HG03442 (cell line): ENCODE measurements around the gene C13orf46.

Experiments
- ATAC-seq: cut with Tn5 transposase; IDR thresholded peaks from one replicate; pipeline ENCODE4 v1.9.1; 2021; ENCODE audit warnings: mild to moderate bottlenecking, moderate library complexity; ENCODE audit not compliant: unreplicated experiment

C13orf46 gene

GRCh38 chr13:113927661-113928581 is 46.0 kb downstream of the C13orf46 start:
- no peak for ATAC-seq

- ATAC-seq, result no peak
These were observed 46.8 kb downstream of the C13orf46 start for GRCh38 chr13:113926951-113927660.

DNA sequence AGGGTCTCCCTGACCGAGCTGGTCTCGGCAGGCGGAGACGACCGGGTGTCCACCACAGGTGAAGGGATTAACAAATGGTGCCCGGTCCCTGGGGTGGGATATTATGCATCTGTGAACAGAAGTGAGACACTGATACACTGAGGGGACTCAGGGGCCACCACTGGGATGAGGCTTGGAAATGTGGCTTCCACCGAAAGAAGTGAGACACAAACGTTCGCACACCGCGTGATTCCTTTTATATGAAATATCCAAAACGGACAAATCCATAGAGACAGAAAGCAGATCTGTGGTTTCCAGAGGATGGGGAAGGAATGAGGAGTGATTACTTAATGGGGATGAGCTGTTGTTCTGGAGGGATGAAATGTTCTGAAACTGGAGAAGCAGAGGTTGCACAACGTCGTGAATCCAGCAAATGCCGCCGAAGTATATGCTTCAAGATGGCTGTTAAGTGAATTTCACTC is 47.5 kb downstream of the C13orf46 start:
- no peak for ATAC-seq

- ATAC-seq, result no peak
These were observed 49.5 kb downstream of the C13orf46 start for GRCh38 chr13:113924184-113924901.

- ATAC-seq, result no peak
These were observed 50.4 kb downstream of the C13orf46 start for GRCh38 chr13:113923376-113924063.

DNA sequence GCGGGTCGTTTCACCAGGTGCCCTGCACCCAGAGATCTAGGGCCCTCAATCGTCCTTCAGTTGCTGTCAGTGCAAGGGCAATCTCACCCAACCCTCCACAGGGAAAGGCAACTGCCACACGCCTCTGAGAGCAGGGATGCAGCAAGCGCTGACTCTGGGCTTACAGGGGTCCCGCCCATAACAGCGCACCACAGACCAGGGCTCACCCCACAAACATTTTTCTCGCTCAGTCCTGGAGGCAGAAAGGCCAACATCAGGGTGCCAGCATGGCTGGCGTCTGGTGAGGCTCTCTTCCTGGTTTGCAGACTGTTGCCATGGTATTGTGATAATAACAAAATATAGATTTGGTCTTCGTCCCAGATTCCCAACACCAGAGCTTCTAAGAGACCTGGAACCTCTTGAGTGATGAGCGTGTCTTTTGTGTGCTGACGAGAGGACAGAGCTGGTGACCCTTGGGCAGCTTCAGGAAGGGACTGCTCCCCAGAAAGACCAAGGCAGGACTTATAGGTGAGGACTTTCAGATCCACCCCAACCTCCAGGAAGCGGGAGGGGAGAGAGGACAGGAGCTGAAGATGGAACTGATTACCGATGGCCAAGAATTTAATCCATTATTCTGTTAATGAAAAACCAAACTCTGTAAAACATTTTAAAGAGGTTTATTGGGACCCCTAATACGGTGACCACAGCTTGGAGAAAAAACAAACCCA is 51.3 kb downstream of the C13orf46 start:
- no peak for ATAC-seq

- no peak for ATAC-seq
These were observed 52.1 kb downstream of the C13orf46 start for GRCh38 chr13:113921763-113922162.

- no peak for ATAC-seq
These were observed 53.1 kb downstream of the C13orf46 start for GRCh38 chr13:113920606-113921286.

GRCh38 chr13:113919761-113920559 is 53.9 kb downstream of the C13orf46 start:
- ATAC-seq, result no peak

GRCh38 chr13:113918981-113919701 is 54.7 kb downstream of the C13orf46 start:
- ATAC-seq, result no peak

GRCh38 chr13:113918580-113918979 is 55.3 kb downstream of the C13orf46 start:
- ATAC-seq, result no peak

- ATAC-seq, result no peak
These were observed 56.1 kb downstream of the C13orf46 start for GRCh38 chr13:113917594-113918371.

GRCh38 chr13:113917096-113917495 is 56.8 kb downstream of the C13orf46 start:
- no peak for ATAC-seq

GRCh38 chr13:113916330-113916815 is 57.5 kb downstream of the C13orf46 start:
- no peak for ATAC-seq

DNA sequence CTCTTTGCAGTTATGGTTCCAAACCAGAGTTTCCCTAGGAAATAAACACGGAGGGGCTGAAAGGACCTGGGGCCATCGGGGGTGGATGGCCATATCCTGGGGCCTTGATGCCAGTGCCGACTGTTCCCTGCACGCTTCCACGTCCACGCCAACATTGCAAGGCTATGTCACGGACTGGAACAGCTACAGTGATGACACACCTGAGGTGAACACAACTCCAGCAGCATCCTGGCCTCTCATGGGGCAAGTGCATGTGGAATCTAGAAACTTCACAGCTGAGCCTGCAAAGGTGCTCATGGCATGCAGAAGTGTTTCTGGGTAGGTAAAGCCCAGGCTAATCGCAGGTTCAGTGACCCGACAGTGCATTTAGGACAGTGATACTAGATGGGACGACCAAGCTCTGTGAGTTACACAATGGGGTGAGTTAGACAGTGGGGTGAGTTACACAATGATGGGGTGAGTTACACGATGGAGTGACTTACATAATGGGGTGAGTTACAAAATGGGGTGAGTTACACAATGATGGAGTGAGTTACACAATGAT is 58.0 kb downstream of the C13orf46 start:
- no peak for ATAC-seq

DNA sequence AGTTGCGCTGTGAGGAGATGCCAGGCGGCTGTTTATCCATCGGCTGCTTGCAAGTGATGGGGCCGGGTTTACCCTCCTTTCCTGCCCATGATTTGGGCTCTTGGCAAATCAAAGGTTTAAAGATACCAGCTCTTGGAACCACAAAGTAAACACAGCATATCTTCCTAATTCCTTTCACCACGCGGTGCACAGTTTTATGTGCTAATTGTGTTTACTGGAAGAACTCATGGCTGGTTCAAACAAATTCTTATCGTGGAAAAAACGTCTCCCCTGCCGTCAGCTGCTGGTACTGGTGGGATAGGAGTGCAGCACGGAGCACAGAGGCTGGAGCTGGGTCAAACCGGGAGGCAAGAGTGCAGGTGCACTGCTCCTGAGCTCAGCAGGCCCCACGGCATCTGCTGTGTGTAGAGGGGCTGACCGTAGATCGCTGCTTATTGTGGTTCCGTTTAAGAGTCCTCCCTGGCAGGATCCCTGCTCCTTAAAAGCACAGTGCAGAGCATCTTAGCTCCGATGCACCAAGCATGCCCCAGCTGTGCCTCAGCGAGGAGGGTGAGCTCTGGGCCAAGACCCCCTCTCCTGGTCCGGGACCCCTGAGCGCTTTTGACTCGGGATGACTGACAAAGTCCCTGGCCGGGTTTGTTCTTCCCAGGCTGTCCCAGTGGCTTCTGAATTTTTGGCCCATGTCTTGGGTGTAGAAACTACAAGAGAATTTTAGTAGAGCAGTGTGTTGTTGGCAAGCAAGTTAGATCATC is 58.7 kb downstream of the C13orf46 start:
- ATAC-seq, result no peak
